ENCODE data around the gene FGGY.

Gene FGGY

GRCh38 chr1:59693406-59693805 is 396.5 kb downstream of the FGGY start:
- Histone ChIP-seq H3K4me3 (ENCODE audit: insufficient read depth, low read length, poor library complexity, severe bottlenecking) (no peak overlapping the region), H3K36me3 (ENCODE audit: low read length) (no peaks in the 10 kb centered on the region), H3K4me2 (ENCODE audit: low read depth, low read length, poor library complexity, severe bottlenecking) (no peak overlapping the region), H4K20me1 (ENCODE audit: low read depth, low read length) (no peaks in the 10 kb centered on the region), H3K27ac (ENCODE audit: low read depth, low read length) (no peak overlapping the region), H2AFZ (ENCODE audit: low read depth, low read length, severe bottlenecking) (no peak overlapping the region), H3K79me2 (ENCODE audit: insufficient read depth, low read length) (no peaks in the 10 kb centered on the region), H3F3A (ENCODE audit: insufficient read depth) (no peaks in the 10 kb centered on the region), H3K9me2 (replicated peaks; ENCODE audit: insufficient read depth, low read length) (no peaks in the 10 kb centered on the region), H3K9ac (ENCODE audit: low read length) (no peak overlapping the region), H3K9me3 (ENCODE audit: insufficient read depth, low read length) (no peaks in the 10 kb centered on the region), H3K27me3 (ENCODE audit: low read length) (no peaks in the 10 kb centered on the region)
- TF ChIP-seq EZH2phosphoT487 (conservative IDR thresholded peaks at IDR 0.05; ENCODE audit: low read length) (no peak), CTCF (IDR thresholded peaks at IDR 0.05; ENCODE audit: insufficient read depth, low read length, poor library complexity, severe bottlenecking) (no peak)

GRCh38 chr1:59695252-59695651 is 398.4 kb downstream of the FGGY start:
- H4K20me1 ChIP-seq (ENCODE audit: low read depth, low read length): no peaks in the 10 kb centered on the region
- no peaks in the 10 kb centered on the region for H3K9me2 ChIP-seq (replicated peaks; ENCODE audit: insufficient read depth, low read length)
- H3K9me3 ChIP-seq (ENCODE audit: insufficient read depth, low read length): no peaks in the 10 kb centered on the region
- no peak for TF ChIP-seq CTCF (IDR thresholded peaks at IDR 0.05; ENCODE audit: insufficient read depth, low read length, poor library complexity, severe bottlenecking)
- no peak for TF ChIP-seq EZH2phosphoT487 (conservative IDR thresholded peaks at IDR 0.05; ENCODE audit: low read length)
- no peak overlapping the region for H3K4me3 ChIP-seq (ENCODE audit: insufficient read depth, low read length, poor library complexity, severe bottlenecking)
- no peak overlapping the region for H3K27ac ChIP-seq (ENCODE audit: low read depth, low read length)
- no peaks in the 10 kb centered on the region for H3K79me2 ChIP-seq (ENCODE audit: insufficient read depth, low read length)
- H2AFZ ChIP-seq (ENCODE audit: low read depth, low read length, severe bottlenecking): no peak overlapping the region
- H3K27me3 ChIP-seq (ENCODE audit: low read length): no peaks in the 10 kb centered on the region
- no peak overlapping the region for H3K9ac ChIP-seq (ENCODE audit: low read length)
- no peaks in the 10 kb centered on the region for H3F3A ChIP-seq (ENCODE audit: insufficient read depth)
- no peaks in the 10 kb centered on the region for H3K36me3 ChIP-seq (ENCODE audit: low read length)
- H3K4me2 ChIP-seq (ENCODE audit: low read depth, low read length, poor library complexity, severe bottlenecking): no peak overlapping the region

GRCh38 chr1:59696421-59697115 is 399.7 kb downstream of the FGGY start:
- no peak overlapping the region for H3K4me2 ChIP-seq (ENCODE audit: low read depth, low read length, poor library complexity, severe bottlenecking)
- H2AFZ ChIP-seq (ENCODE audit: low read depth, low read length, severe bottlenecking): no peak overlapping the region
- no peaks in the 10 kb centered on the region for H3K36me3 ChIP-seq (ENCODE audit: low read length)
- H3K4me3 ChIP-seq (ENCODE audit: insufficient read depth, low read length, poor library complexity, severe bottlenecking): no peak overlapping the region
- H3K27ac ChIP-seq (ENCODE audit: low read depth, low read length): no peak overlapping the region
- TF ChIP-seq EZH2phosphoT487 (conservative IDR thresholded peaks at IDR 0.05; ENCODE audit: low read length): no peak
- TF ChIP-seq CTCF (IDR thresholded peaks at IDR 0.05; ENCODE audit: insufficient read depth, low read length, poor library complexity, severe bottlenecking): no peak
- no peak overlapping the region for H3K9ac ChIP-seq (ENCODE audit: low read length)
- H3K9me2 ChIP-seq (replicated peaks; ENCODE audit: insufficient read depth, low read length): no peaks in the 10 kb centered on the region
- no peaks in the 10 kb centered on the region for H3K9me3 ChIP-seq (ENCODE audit: insufficient read depth, low read length)
- H3F3A ChIP-seq (ENCODE audit: insufficient read depth): no peaks in the 10 kb centered on the region
- no peaks in the 10 kb centered on the region for H3K27me3 ChIP-seq (ENCODE audit: low read length)
- no peaks in the 10 kb centered on the region for H3K79me2 ChIP-seq (ENCODE audit: insufficient read depth, low read length)
- H4K20me1 ChIP-seq (ENCODE audit: low read depth, low read length): no peaks in the 10 kb centered on the region
